ENCODE data around the gene ZNF783. TPM values are rescaled to one million over a fixed set of nuclear protein-coding genes. Genes with fewer than 3 reads are reported as not detected.
A peak's percentile ranks its signal among the peaks of the same experiment; 100 is the strongest.

The ZNF783 gene
- total RNA-seq, 1 experiment from 2014 or later: 9.9 TPM

DNA sequence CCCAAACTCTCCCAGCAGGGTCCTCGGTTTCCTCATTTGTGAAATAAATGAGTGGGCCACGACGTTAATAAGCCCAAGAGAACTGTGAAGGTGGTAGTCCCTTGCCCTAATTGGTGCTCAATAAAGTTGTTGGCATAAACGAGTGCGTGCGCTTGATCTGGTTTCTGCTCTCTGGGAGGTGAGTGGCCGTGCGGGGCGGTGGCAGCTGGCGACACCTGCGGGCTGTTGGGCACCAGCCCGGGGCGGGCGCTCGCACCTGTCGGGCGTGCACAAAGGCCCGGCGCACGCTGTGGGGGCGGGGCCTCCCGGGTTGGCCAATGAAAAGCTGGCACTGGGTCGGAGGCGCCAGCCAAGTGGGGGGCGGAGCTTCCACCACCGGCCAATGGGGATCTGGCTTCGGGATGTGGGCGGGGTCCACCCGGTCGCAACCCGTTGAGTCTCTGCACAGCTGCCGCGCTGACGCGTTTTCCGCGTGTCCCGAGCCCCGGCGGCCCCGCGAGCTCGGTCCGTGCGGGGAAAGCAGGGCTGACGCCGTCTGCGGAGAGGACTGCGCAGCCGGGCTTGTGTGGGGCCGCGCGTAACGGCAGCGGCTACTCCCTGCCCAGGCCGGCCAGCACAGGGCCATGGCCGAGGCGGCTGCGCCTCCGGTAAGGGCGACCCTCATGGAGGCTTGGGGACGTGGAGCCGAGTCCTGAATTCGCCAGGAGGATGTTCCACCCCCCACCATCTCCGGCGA, 23.0 kb downstream of the ZNF783 start:
- no peaks in the 10 kb centered on the region for H3K9me3 Mint-ChIP-seq
- H3K36me3 Mint-ChIP-seq: peaks cover 5% of the 10 kb centered on the region; the same call in 1 of the 2 replicates
- POLR2A ChIA-PET: interaction anchor here (1.0 to 2.0 kb wide), 8 partner anchors 9 to 114 kb away, joined by 3 to 7 read pairs (median 3); partner anchors contain the start of genes ZNF282 and ZNF783
- H3K27me3 Mint-ChIP-seq (ENCODE audit: low read depth): peaks cover 27% of the 10 kb centered on the region
- H3K27ac Mint-ChIP-seq: peak overlapping the region; percentile 70; the same call in 1 of the 2 replicates
- H3K4me1 Mint-ChIP-seq: peaks cover 17% of the 10 kb centered on the region
- DNase-seq (ENCODE audit: low spot score): peak; percentile 99
- H3K4me3 Mint-ChIP-seq: peak overlapping the region; percentile 98
- ATAC-seq: peak; percentile 96
- CTCF ChIA-PET: interaction anchor here (0.6 to 3.5 kb wide), 28 partner anchors 8 to 419 kb away, joined by 3 to 44 read pairs (median 3); partner anchors contain the start of genes ZNF212, ZNF282, ZNF398 and ZNF777
- TF ChIP-seq PRRX2 (CRISPR knock-in tag; IDR thresholded peaks at IDR 0.05) (no peak), ZNF416 (CRISPR knock-in tag; IDR thresholded peaks at IDR 0.05) (peak; percentile 88), ELF4 (CRISPR knock-in tag; IDR thresholded peaks at IDR 0.05; ENCODE audit: low read depth) (no peak), TEAD1 (CRISPR knock-in tag; IDR thresholded peaks at IDR 0.05) (peak; percentile 97), TP53 (CRISPR knock-in tag; IDR thresholded peaks at IDR 0.05) (peak; percentile 89; the same call in 1 of the 2 replicates), GABPB1 (CRISPR knock-in tag; IDR thresholded peaks at IDR 0.05) (no peak), IRF2 (CRISPR knock-in tag; IDR thresholded peaks at IDR 0.05; ENCODE audit: borderline replicate concordance, low read depth) (no peak), ZBTB21 (CRISPR knock-in tag; IDR thresholded peaks at IDR 0.05; ENCODE audit: borderline replicate concordance) (no peak), ATF1 (CRISPR knock-in tag; IDR thresholded peaks at IDR 0.05) (0 out of 2 replicates have a peak, but pooled peaks have one; percentile 24), ZNF317 (CRISPR knock-in tag; IDR thresholded peaks at IDR 0.05; ENCODE audit: borderline replicate concordance, low read depth) (no peak), RORB (CRISPR knock-in tag; IDR thresholded peaks at IDR 0.05) (no peak), ETV6 (CRISPR knock-in tag; IDR thresholded peaks at IDR 0.05) (peak; percentile 28), NR1H2 (CRISPR knock-in tag; IDR thresholded peaks at IDR 0.05) (no peak), CREB1 (CRISPR knock-in tag; IDR thresholded peaks at IDR 0.05) (peak; percentile 61), NFE2L1 (CRISPR knock-in tag; IDR thresholded peaks at IDR 0.05) (no peak), SMAD3 (CRISPR knock-in tag; IDR thresholded peaks at IDR 0.05; ENCODE audit: borderline replicate concordance) (no peak; the same call in 1 of the 2 replicates), ESRRA (CRISPR knock-in tag; IDR thresholded peaks at IDR 0.05; ENCODE audit: borderline replicate concordance) (peak; percentile 61; the same call in 1 of the 2 replicates), FOXJ3 (CRISPR knock-in tag; IDR thresholded peaks at IDR 0.05; ENCODE audit: borderline replicate concordance) (no peak), RELA (CRISPR knock-in tag; IDR thresholded peaks at IDR 0.05; ENCODE audit: borderline replicate concordance) (0 out of 2 replicates have a peak, but pooled peaks have one; percentile 27), FOXK1 (CRISPR knock-in tag; IDR thresholded peaks at IDR 0.05) (peak; percentile 82), TCF7 (CRISPR knock-in tag; IDR thresholded peaks at IDR 0.05; ENCODE audit: low read depth) (no peak)
- TF ChIP-seq, protein P1, sequence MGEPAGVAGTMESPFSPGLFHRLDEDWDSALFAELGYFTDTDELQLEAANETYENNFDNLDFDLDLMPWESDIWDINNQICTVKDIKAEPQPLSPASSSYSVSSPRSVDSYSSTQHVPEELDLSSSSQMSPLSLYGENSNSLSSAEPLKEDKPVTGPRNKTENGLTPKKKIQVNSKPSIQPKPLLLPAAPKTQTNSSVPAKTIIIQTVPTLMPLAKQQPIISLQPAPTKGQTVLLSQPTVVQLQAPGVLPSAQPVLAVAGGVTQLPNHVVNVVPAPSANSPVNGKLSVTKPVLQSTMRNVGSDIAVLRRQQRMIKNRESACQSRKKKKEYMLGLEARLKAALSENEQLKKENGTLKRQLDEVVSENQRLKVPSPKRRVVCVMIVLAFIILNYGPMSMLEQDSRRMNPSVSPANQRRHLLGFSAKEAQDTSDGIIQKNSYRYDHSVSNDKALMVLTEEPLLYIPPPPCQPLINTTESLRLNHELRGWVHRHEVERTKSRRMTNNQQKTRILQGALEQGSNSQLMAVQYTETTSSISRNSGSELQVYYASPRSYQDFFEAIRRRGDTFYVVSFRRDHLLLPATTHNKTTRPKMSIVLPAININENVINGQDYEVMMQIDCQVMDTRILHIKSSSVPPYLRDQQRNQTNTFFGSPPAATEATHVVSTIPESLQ (CRISPR knock-in tag; IDR thresholded peaks at IDR 0.05): no peak
- TF ChIP-seq, protein P2, sequence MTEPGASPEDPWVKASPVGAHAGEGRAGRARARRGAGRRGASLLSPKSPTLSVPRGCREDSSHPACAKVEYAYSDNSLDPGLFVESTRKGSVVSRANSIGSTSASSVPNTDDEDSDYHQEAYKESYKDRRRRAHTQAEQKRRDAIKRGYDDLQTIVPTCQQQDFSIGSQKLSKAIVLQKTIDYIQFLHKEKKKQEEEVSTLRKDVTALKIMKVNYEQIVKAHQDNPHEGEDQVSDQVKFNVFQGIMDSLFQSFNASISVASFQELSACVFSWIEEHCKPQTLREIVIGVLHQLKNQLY (CRISPR knock-in tag; IDR thresholded peaks at IDR 0.05): no peak
- TF ChIP-seq, protein P3, sequence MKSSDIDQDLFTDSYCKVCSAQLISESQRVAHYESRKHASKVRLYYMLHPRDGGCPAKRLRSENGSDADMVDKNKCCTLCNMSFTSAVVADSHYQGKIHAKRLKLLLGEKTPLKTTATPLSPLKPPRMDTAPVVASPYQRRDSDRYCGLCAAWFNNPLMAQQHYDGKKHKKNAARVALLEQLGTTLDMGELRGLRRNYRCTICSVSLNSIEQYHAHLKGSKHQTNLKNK (CRISPR knock-in tag; IDR thresholded peaks at IDR 0.05): no peak
- TF ChIP-seq, protein P4, sequence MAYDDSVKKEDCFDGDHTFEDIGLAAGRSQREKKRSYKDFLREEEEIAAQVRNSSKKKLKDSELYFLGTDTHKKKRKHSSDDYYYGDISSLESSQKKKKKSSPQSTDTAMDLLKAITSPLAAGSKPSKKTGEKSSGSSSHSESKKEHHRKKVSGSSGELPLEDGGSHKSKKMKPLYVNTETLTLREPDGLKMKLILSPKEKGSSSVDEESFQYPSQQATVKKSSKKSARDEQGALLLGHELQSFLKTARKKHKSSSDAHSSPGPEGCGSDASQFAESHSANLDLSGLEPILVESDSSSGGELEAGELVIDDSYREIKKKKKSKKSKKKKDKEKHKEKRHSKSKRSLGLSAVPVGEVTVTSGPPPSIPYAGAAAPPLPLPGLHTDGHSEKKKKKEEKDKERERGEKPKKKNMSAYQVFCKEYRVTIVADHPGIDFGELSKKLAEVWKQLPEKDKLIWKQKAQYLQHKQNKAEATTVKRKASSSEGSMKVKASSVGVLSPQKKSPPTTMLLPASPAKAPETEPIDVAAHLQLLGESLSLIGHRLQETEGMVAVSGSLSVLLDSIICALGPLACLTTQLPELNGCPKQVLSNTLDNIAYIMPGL (CRISPR knock-in tag; IDR thresholded peaks at IDR 0.05): peak; percentile 45; the same call in 1 of the 2 replicates
- TF ChIP-seq, protein P5, sequence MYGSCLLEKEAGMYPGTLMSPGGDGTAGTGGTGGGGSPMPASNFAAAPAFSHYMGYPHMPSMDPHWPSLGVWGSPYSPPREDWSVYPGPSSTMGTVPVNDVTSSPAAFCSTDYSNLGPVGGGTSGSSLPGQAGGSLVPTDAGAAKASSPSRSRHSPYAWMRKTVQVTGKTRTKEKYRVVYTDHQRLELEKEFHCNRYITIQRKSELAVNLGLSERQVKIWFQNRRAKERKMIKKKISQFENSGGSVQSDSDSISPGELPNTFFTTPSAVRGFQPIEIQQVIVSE (CRISPR knock-in tag; IDR thresholded peaks at IDR 0.05; ENCODE audit: borderline replicate concordance): no peak
- TF ChIP-seq, protein P6, sequence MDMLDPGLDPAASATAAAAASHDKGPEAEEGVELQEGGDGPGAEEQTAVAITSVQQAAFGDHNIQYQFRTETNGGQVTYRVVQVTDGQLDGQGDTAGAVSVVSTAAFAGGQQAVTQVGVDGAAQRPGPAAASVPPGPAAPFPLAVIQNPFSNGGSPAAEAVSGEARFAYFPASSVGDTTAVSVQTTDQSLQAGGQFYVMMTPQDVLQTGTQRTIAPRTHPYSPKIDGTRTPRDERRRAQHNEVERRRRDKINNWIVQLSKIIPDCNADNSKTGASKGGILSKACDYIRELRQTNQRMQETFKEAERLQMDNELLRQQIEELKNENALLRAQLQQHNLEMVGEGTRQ (CRISPR knock-in tag; IDR thresholded peaks at IDR 0.05): no peak; the same call in 1 of the 2 replicates
- TF ChIP-seq, protein P7, sequence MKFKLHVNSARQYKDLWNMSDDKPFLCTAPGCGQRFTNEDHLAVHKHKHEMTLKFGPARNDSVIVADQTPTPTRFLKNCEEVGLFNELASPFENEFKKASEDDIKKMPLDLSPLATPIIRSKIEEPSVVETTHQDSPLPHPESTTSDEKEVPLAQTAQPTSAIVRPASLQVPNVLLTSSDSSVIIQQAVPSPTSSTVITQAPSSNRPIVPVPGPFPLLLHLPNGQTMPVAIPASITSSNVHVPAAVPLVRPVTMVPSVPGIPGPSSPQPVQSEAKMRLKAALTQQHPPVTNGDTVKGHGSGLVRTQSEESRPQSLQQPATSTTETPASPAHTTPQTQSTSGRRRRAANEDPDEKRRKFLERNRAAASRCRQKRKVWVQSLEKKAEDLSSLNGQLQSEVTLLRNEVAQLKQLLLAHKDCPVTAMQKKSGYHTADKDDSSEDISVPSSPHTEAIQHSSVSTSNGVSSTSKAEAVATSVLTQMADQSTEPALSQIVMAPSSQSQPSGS (CRISPR knock-in tag; IDR thresholded peaks at IDR 0.05; ENCODE audit: borderline replicate concordance, low read depth): no peak
